Stimulated activated naive CD4-positive, alpha-beta T cell (primary cell): Measurements from ENCODE around the gene UBASH3B.
A peak's percentile ranks its signal among the peaks of the same experiment; 100 is the strongest.

Experiments used
- DNase-seq, 6 experiments: peaks; one replicate each; lab custom pipeline; 2025; lab: John Stamatoyannopoulos, UW

UBASH3B gene

GRCh38 chr11:122782222-122782621 is 126.7 kb downstream of the UBASH3B start:
- DNase-seq = no peak

- no peak for DNase-seq
Measured at GRCh38 chr11:122784325-122784955, 128.9 kb downstream of the UBASH3B start.

GRCh38 chr11:122785031-122785541 is 129.6 kb downstream of the UBASH3B start:
- no peak for DNase-seq

GRCh38 chr11:122786896-122787295 is 131.4 kb downstream of the UBASH3B start:
- no peak for DNase-seq

GRCh38 chr11:122788781-122789535 is 133.4 kb downstream of the UBASH3B start:
- DNase-seq = no peak

GRCh38 chr11:122789907-122790306 is 134.4 kb downstream of the UBASH3B start:
- no peak for DNase-seq

GRCh38 chr11:122791411-122791810 is 135.9 kb downstream of the UBASH3B start:
- no peak for DNase-seq

GRCh38 chr11:122791836-122792235 is 136.3 kb downstream of the UBASH3B start:
- no peak for DNase-seq

- no peak for DNase-seq
Measured at GRCh38 chr11:122793515-122793914, 138.0 kb downstream of the UBASH3B start.

GRCh38 chr11:122795307-122795706 is 139.8 kb downstream of the UBASH3B start:
- DNase-seq = no peak

GRCh38 chr11:122796128-122796717 is 140.7 kb downstream of the UBASH3B start:
- DNase-seq = peak; percentile 39 to 77 (median 55)

GRCh38 chr11:122797651-122798050 is 142.1 kb downstream of the UBASH3B start:
- no peak for DNase-seq

- DNase-seq = no peak
Measured at GRCh38 chr11:122799406-122800105, 144.0 kb downstream of the UBASH3B start.

- DNase-seq = no peak
Measured at GRCh38 chr11:122802876-122803275, 147.4 kb downstream of the UBASH3B start.

GRCh38 chr11:122803306-122803705 is 147.8 kb downstream of the UBASH3B start:
- no peak for DNase-seq

- no peak for DNase-seq
Measured at GRCh38 chr11:122803716-122804115, 148.2 kb downstream of the UBASH3B start.

- DNase-seq = no peak
Measured at GRCh38 chr11:122804161-122804560, 148.6 kb downstream of the UBASH3B start.

- no peak for DNase-seq
Measured at GRCh38 chr11:122804796-122805195, 149.3 kb downstream of the UBASH3B start.

GRCh38 chr11:122807731-122808477 is 152.4 kb downstream of the UBASH3B start:
- DNase-seq = no peak

- no peak for DNase-seq
Measured at GRCh38 chr11:122808478-122808869, 153.0 kb downstream of the UBASH3B start.

GRCh38 chr11:122809866-122810265 is 154.3 kb downstream of the UBASH3B start:
- DNase-seq = no peak

- DNase-seq = no peak
Measured at GRCh38 chr11:122811721-122812120, 156.2 kb downstream of the UBASH3B start.
